ENCODE results near the gene MED13L.

MED13L gene

GRCh38 chr12:116299665-116300328 lies 22.3 kb upstream of the MED13L start:
- ATAC-seq: no peak
- TF ChIP-seq PPARA (CRISPR knock-in tag; IDR thresholded peaks at IDR 0.05; ENCODE audit: borderline replicate concordance) (no peak), ISL1 (CRISPR knock-in tag; IDR thresholded peaks at IDR 0.05) (no peak), ZNF70 (CRISPR knock-in tag; IDR thresholded peaks at IDR 0.05) (no peak), TOX (CRISPR knock-in tag; IDR thresholded peaks at IDR 0.05; ENCODE audit: borderline replicate concordance) (no peak), CSDC2 (CRISPR knock-in tag; IDR thresholded peaks at IDR 0.05) (no peak), PATZ1 (CRISPR knock-in tag; IDR thresholded peaks at IDR 0.05; ENCODE audit: borderline replicate concordance) (no peak), ZFP30 (CRISPR knock-in tag; IDR thresholded peaks at IDR 0.05) (no peak), ZNF8 (CRISPR knock-in tag; IDR thresholded peaks at IDR 0.05) (no peak), ZC3H10 (CRISPR knock-in tag; IDR thresholded peaks at IDR 0.05) (no peak), SNAI2 (CRISPR knock-in tag; IDR thresholded peaks at IDR 0.05) (no peak), ZFP3 (CRISPR knock-in tag; IDR thresholded peaks at IDR 0.05) (no peak), ESRRG (CRISPR knock-in tag; IDR thresholded peaks at IDR 0.05) (no peak), ARNTL (CRISPR knock-in tag; IDR thresholded peaks at IDR 0.05; ENCODE audit: borderline replicate concordance, low read depth) (no peak), GLIS3 (CRISPR knock-in tag; IDR thresholded peaks at IDR 0.05) (no peak), RARB (CRISPR knock-in tag; IDR thresholded peaks at IDR 0.05) (no peak)
- TF ChIP-seq, protein P1, sequence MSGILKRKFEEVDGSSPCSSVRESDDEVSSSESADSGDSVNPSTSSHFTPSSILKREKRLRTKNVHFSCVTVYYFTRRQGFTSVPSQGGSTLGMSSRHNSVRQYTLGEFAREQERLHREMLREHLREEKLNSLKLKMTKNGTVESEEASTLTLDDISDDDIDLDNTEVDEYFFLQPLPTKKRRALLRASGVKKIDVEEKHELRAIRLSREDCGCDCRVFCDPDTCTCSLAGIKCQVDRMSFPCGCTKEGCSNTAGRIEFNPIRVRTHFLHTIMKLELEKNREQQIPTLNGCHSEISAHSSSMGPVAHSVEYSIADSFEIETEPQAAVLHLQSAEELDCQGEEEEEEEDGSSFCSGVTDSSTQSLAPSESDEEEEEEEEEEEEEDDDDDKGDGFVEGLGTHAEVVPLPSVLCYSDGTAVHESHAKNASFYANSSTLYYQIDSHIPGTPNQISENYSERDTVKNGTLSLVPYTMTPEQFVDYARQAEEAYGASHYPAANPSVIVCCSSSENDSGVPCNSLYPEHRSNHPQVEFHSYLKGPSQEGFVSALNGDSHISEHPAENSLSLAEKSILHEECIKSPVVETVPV (CRISPR knock-in tag; IDR thresholded peaks at IDR 0.05): no peak
- TF ChIP-seq, protein P2, sequence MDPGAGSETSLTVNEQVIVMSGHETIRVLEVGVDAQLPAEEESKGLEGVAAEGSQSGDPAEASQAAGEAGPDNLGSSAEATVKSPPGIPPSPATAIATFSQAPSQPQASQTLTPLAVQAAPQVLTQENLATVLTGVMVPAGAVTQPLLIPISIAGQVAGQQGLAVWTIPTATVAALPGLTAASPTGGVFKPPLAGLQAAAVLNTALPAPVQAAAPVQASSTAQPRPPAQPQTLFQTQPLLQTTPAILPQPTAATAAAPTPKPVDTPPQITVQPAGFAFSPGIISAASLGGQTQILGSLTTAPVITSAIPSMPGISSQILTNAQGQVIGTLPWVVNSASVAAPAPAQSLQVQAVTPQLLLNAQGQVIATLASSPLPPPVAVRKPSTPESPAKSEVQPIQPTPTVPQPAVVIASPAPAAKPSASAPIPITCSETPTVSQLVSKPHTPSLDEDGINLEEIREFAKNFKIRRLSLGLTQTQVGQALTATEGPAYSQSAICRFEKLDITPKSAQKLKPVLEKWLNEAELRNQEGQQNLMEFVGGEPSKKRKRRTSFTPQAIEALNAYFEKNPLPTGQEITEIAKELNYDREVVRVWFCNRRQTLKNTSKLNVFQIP (CRISPR knock-in tag; IDR thresholded peaks at IDR 0.05; ENCODE audit: borderline replicate concordance, low read depth): no peak
- TF ChIP-seq, protein P3, sequence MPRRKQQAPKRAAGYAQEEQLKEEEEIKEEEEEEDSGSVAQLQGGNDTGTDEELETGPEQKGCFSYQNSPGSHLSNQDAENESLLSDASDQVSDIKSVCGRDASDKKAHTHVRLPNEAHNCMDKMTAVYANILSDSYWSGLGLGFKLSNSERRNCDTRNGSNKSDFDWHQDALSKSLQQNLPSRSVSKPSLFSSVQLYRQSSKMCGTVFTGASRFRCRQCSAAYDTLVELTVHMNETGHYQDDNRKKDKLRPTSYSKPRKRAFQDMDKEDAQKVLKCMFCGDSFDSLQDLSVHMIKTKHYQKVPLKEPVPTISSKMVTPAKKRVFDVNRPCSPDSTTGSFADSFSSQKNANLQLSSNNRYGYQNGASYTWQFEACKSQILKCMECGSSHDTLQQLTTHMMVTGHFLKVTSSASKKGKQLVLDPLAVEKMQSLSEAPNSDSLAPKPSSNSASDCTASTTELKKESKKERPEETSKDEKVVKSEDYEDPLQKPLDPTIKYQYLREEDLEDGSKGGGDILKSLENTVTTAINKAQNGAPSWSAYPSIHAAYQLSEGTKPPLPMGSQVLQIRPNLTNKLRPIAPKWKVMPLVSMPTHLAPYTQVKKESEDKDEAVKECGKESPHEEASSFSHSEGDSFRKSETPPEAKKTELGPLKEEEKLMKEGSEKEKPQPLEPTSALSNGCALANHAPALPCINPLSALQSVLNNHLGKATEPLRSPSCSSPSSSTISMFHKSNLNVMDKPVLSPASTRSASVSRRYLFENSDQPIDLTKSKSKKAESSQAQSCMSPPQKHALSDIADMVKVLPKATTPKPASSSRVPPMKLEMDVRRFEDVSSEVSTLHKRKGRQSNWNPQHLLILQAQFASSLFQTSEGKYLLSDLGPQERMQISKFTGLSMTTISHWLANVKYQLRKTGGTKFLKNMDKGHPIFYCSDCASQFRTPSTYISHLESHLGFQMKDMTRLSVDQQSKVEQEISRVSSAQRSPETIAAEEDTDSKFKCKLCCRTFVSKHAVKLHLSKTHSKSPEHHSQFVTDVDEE (CRISPR knock-in tag; IDR thresholded peaks at IDR 0.05): no peak

DNA sequence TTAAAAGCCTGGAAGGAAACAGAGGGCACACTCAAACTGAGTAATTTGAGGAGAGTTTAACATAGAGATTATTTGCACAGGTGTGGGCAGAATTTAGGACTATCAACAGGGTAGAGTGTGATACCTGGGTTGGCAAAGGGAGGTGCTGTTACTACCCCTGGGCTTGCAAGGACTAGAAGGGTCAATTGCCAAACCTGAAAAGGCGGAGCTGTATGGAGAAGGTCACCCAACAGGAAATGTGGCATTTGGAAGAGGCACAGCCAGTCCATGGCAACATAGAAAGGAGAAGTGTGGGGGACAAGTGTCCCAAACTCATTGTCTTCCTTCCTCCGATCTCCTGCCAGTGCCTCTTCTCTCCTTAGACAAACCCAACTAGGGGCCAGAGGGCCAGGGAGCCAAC lies 21.6 kb upstream of the MED13L start:
- no peak for ATAC-seq
- no peak for TF ChIP-seq ARNTL (CRISPR knock-in tag; IDR thresholded peaks at IDR 0.05; ENCODE audit: borderline replicate concordance, low read depth)
- no peak for TF ChIP-seq OSR1 (CRISPR knock-in tag; IDR thresholded peaks at IDR 0.05)

DNA sequence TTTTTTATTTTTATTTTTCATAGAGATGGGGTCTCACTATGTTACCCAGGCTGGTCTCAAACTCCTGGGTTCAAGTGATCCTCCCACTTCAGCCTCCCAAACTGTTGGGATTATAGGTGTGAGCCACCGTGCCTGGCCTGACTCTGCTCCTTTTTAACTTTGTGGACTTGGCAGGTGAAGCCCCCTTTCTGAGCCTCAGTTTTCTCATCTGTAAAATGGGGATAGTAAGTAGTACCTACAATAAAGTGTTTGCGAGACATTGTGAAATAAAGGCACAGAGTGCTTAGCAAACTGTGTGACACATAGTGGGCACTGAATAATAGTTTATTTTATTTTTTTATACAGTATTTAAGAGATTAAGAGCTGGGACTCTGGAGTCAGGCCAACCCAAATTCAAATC lies 21.1 kb upstream of the MED13L start:
- ATAC-seq: no peak
- TF ChIP-seq ZFP30 (CRISPR knock-in tag; IDR thresholded peaks at IDR 0.05) (no peak), GLIS3 (CRISPR knock-in tag; IDR thresholded peaks at IDR 0.05) (no peak), CSDC2 (CRISPR knock-in tag; IDR thresholded peaks at IDR 0.05) (no peak), SNAI2 (CRISPR knock-in tag; IDR thresholded peaks at IDR 0.05) (no peak), PATZ1 (CRISPR knock-in tag; IDR thresholded peaks at IDR 0.05; ENCODE audit: borderline replicate concordance) (no peak), ZNF8 (CRISPR knock-in tag; IDR thresholded peaks at IDR 0.05) (no peak), PPARA (CRISPR knock-in tag; IDR thresholded peaks at IDR 0.05; ENCODE audit: borderline replicate concordance) (no peak), RARB (CRISPR knock-in tag; IDR thresholded peaks at IDR 0.05) (no peak), CREB5 (CRISPR knock-in tag; IDR thresholded peaks at IDR 0.05; ENCODE audit: low read depth) (no peak), ESRRG (CRISPR knock-in tag; IDR thresholded peaks at IDR 0.05) (no peak), TCF4 (CRISPR knock-in tag; IDR thresholded peaks at IDR 0.05; ENCODE audit: borderline replicate concordance) (no peak), OSR1 (CRISPR knock-in tag; IDR thresholded peaks at IDR 0.05) (no peak)
- TF ChIP-seq, protein P2 (CRISPR knock-in tag; IDR thresholded peaks at IDR 0.05; ENCODE audit: borderline replicate concordance, low read depth): no peak
